GM06990 (cell line): Measurements from ENCODE around the gene ERBB4.
"Not testable (repeated sequence)": the region's sequence is repeated elsewhere in the genome, so short reads cannot be mapped to it uniquely, and the experiment has no call there.

Experiments
- DNase-seq: peaks from one replicate; pipeline ENCODE4 v3.0.0-alpha.2; 2011; ENCODE audit not compliant: insufficient read length; ENCODE audit errors: extremely low read depth
- H3K27me3 ChIP-seq: replicated peaks from 2 replicates; pipeline ENCODE4 v1.6.0; 2011; ENCODE audit warnings: low read length; ENCODE audit not compliant: control insufficient read depth, insufficient read depth
- H3K36me3 ChIP-seq: 2 replicates; pipeline ENCODE4 v1.5.1; 2011; ENCODE audit warnings: low read length; ENCODE audit not compliant: control insufficient read depth, insufficient read depth
- H3K4me3 ChIP-seq: replicated peaks from 2 replicates; pipeline ENCODE4 v1.5.1; 2011; ENCODE audit warnings: low read depth, mild to moderate bottlenecking, control low read depth, low read length
- CTCF ChIP-seq: IDR thresholded peaks from 2 replicates; pipeline ENCODE4 v1.5.1; 2011; ENCODE audit warnings: low read length, control low read depth, mild to moderate bottlenecking, inconsistent platforms; ENCODE audit not compliant: insufficient read depth, poor library complexity, severe bottlenecking

The ERBB4 gene

GRCh38 chr2:212109217-212109616 is 429.4 kb downstream of the ERBB4 start:
- Histone ChIP-seq H3K4me3 (no peak overlapping the region), H3K36me3 (no peaks in the 10 kb centered on the region), H3K27me3 (no peaks in the 10 kb centered on the region)
- no peak for TF ChIP-seq CTCF
- no peak for DNase-seq

- no peaks in the 10 kb centered on the region for H3K36me3 ChIP-seq
- no peak overlapping the region for H3K4me3 ChIP-seq
- TF ChIP-seq CTCF: no peak
- DNase-seq: no peak
- H3K27me3 ChIP-seq: no peaks in the 10 kb centered on the region
Observed at GRCh38 chr2:212107989-212108388, 430.6 kb downstream of the ERBB4 start.

- TF ChIP-seq CTCF: no peak
- Histone ChIP-seq H3K4me3 (no peak overlapping the region), H3K27me3 (no peaks in the 10 kb centered on the region), H3K36me3 (no peaks in the 10 kb centered on the region)
- DNase-seq: no peak
Observed at GRCh38 chr2:212107014-212107413, 431.6 kb downstream of the ERBB4 start.

- H3K27me3 ChIP-seq, DNase-seq, H3K4me3 ChIP-seq: not testable (repeated sequence)
Observed at GRCh38 chr2:212106536-212106935, 432.1 kb downstream of the ERBB4 start.

GRCh38 chr2:212099658-212100057 is 438.9 kb downstream of the ERBB4 start:
- TF ChIP-seq CTCF: no peak

More at GRCh38 chr2:212106536-212106935, 432.1 kb downstream of the ERBB4 start:
- not testable (repeated sequence) for H3K36me3 ChIP-seq

GRCh38 chr2:212098966-212099365 is 439.6 kb downstream of the ERBB4 start:
- TF ChIP-seq CTCF: no peak
- no peaks in the 10 kb centered on the region for H3K27me3 ChIP-seq
- H3K36me3 ChIP-seq: no peaks in the 10 kb centered on the region
- no peak overlapping the region for H3K4me3 ChIP-seq
- no peak for DNase-seq

More at GRCh38 chr2:212099658-212100057, 438.9 kb downstream of the ERBB4 start:
- DNase-seq: no peak
- Histone ChIP-seq H3K4me3 (no peak overlapping the region), H3K27me3 (no peaks in the 10 kb centered on the region), H3K36me3 (no peaks in the 10 kb centered on the region)
